Neural progenitor cell (in vitro differentiated cells): Measurements from ENCODE around the gene MYORG. TPM values are rescaled to one million over a fixed set of nuclear protein-coding genes. Genes with fewer than 3 reads are reported as not detected.

ENCODE experiments used
- DNase-seq: peaks from one replicate; pipeline ENCODE4 v3.0.0-alpha.2; 2016; ENCODE audit warnings: low spot score
- H2AFZ ChIP-seq: fragments of 200-600 bp; sonication (generic); replicated peaks from 2 replicates; pipeline ENCODE4 v1.6.1; 2016; ENCODE audit warnings: antibody characterized with exemption
- H3F3A ChIP-seq: fragments of 200-600 bp; sonication (generic); 2 replicates; pipeline ENCODE4 v1.6.1; 2016; ENCODE audit warnings: antibody characterized with exemption, low read depth
- H3K27ac ChIP-seq: fragments of 200-600 bp; sonication (generic); 2 replicates; pipeline ENCODE4 v1.5.1; 2016; ENCODE audit warnings: mild to moderate bottlenecking
- H3K27me3 ChIP-seq: fragments of 200-600 bp; sonication (generic); 2 replicates; pipeline ENCODE4 v1.6.1; 2016; ENCODE audit warnings: mild to moderate bottlenecking, moderate library complexity
- H3K36me3 ChIP-seq: fragments of 200-600 bp; sonication (generic); 2 replicates; pipeline ENCODE4 v1.5.1; 2016
- H3K4me1 ChIP-seq: fragments of 200-600 bp; sonication (generic); 2 replicates; pipeline ENCODE4 v1.6.1; 2016; ENCODE audit warnings: mixed run types
- H3K4me2 ChIP-seq: fragments of 200-600 bp; sonication (generic); 2 replicates; pipeline ENCODE4 v1.6.1; 2016
- H3K4me3 ChIP-seq: fragments of 200-600 bp; sonication (generic); 2 replicates; pipeline ENCODE4 v1.5.1; 2016
- H3K79me2 ChIP-seq: fragments of 200-600 bp; sonication (generic); 2 replicates; pipeline ENCODE4 v1.6.1; 2016; ENCODE audit warnings: low read depth
- H3K9ac ChIP-seq: fragments of 200-600 bp; sonication (generic); 2 replicates; pipeline ENCODE4 v1.6.1; 2016
- H3K9me3 ChIP-seq: fragments of 200-600 bp; sonication (generic); 2 replicates; pipeline ENCODE4 v1.5.1; 2016; ENCODE audit warnings: low read depth
- H4K20me1 ChIP-seq: fragments of 200-600 bp; sonication (generic); 2 replicates; pipeline ENCODE4 v1.6.1; 2016; ENCODE audit warnings: low read depth
- H3K27ac Mint-ChIP-seq: 3 replicates; pipeline ENCODE4 v1.8.0; 2021; ENCODE audit warnings: mixed read lengths
- H3K27me3 Mint-ChIP-seq: 2 replicates; pipeline ENCODE4 v1.8.0; 2022; ENCODE audit warnings: low read depth, mild to moderate bottlenecking, inconsistent platforms, moderate library complexity, mixed read lengths; ENCODE audit not compliant: insufficient read depth
- H3K36me3 Mint-ChIP-seq: 3 replicates; pipeline ENCODE4 v1.8.0; 2021; ENCODE audit warnings: mixed read lengths
- H3K4me1 Mint-ChIP-seq: 3 replicates; pipeline ENCODE4 v1.8.0; 2021; ENCODE audit warnings: mixed read lengths
- H3K4me3 Mint-ChIP-seq: 3 replicates; pipeline ENCODE4 v1.8.0; 2021; ENCODE audit warnings: mild to moderate bottlenecking, moderate library complexity, mixed read lengths
- H3K9me3 Mint-ChIP-seq: 3 replicates; pipeline ENCODE4 v1.8.0; 2020; ENCODE audit warnings: mixed read lengths
- CTCF ChIP-seq: fragments of 200-600 bp; sonication (generic); IDR thresholded peaks from 2 replicates; pipeline ENCODE4 v1.5.1; 2017; ENCODE audit warnings: antibody characterized with exemption, mild to moderate bottlenecking
- EZH2 ChIP-seq: fragments of 200-600 bp; sonication (generic); IDR thresholded peaks from 2 replicates; pipeline ENCODE4 v1.6.1; 2017; ENCODE audit warnings: antibody characterized with exemption, mild to moderate bottlenecking, moderate library complexity
- EZH2phosphoT487 ChIP-seq: fragments of 200-600 bp; sonication (generic); IDR thresholded peaks from 2 replicates; pipeline ENCODE4 v1.6.1; 2017; ENCODE audit warnings: antibody characterized with exemption
- small RNA-seq: library from RNA; depleted of rRNA; stranded (forward); fragments of <200 nt; gene quantifications from one replicate; pipeline ENCODE3, GENCODE V24; 2015
- total RNA-seq: library from RNA; depleted of rRNA; stranded (reverse); fragments of >200 nt; gene quantifications from 2 replicates; pipeline ENCODE4 v1.2.3, GENCODE V29; 2015; ENCODE audit warnings: low replicate concordance

The MYORG gene
- total RNA-seq, 1 donor from 2014 or later: 0.04 TPM

- H3K4me1 Mint-ChIP-seq: no peaks in the 10 kb centered on the region
- Histone ChIP-seq H3K9ac (no peak overlapping the region), H3F3A (no peaks in the 10 kb centered on the region), H3K27me3 (no peaks in the 10 kb centered on the region), H2AFZ (no peak overlapping the region), H3K9me3 (no peaks in the 10 kb centered on the region), H4K20me1 (no peaks in the 10 kb centered on the region), H3K27ac (no peak overlapping the region), H3K4me2 (no peak overlapping the region), H3K4me1 (no peaks in the 10 kb centered on the region), H3K36me3 (no peaks in the 10 kb centered on the region), H3K79me2 (peaks cover 1% of the 10 kb centered on the region), H3K4me3 (no peak overlapping the region)
- H3K36me3 Mint-ChIP-seq: peaks cover 5% of the 10 kb centered on the region
- no peak for DNase-seq
- H3K27me3 Mint-ChIP-seq: no peaks in the 10 kb centered on the region
- H3K4me3 Mint-ChIP-seq: no peak overlapping the region
- TF ChIP-seq EZH2phosphoT487 (no peak), CTCF (no peak), EZH2 (no peak)
- H3K27ac Mint-ChIP-seq: no peak overlapping the region
- no peaks in the 10 kb centered on the region for H3K9me3 Mint-ChIP-seq
These were observed 58.4 kb downstream of the MYORG start for GRCh38 chr9:34318163-34318790.

- peaks cover 1% of the 10 kb centered on the region for H3K4me1 ChIP-seq
- Mint-ChIP-seq H3K27ac (no peak overlapping the region), H3K4me1 (no peaks in the 10 kb centered on the region), H3K27me3 (no peaks in the 10 kb centered on the region), H3K4me3 (no peak overlapping the region), H3K9me3 (no peaks in the 10 kb centered on the region), H3K36me3 (peaks cover 5% of the 10 kb centered on the region)
- H3F3A ChIP-seq: no peaks in the 10 kb centered on the region
- H3K27ac ChIP-seq: no peak overlapping the region
- H3K4me2 ChIP-seq: no peak overlapping the region
- no peak for DNase-seq
- H2AFZ ChIP-seq: no peak overlapping the region
- no peaks in the 10 kb centered on the region for H3K79me2 ChIP-seq
- H3K36me3 ChIP-seq: no peaks in the 10 kb centered on the region
- H3K9ac ChIP-seq: no peak overlapping the region
- H4K20me1 ChIP-seq: no peaks in the 10 kb centered on the region
- TF ChIP-seq EZH2 (no peak), CTCF (no peak), EZH2phosphoT487 (no peak)
- no peaks in the 10 kb centered on the region for H3K9me3 ChIP-seq
- no peaks in the 10 kb centered on the region for H3K27me3 ChIP-seq
- no peak overlapping the region for H3K4me3 ChIP-seq
These were observed 59.3 kb downstream of the MYORG start for GRCh38 chr9:34317436-34317835.

Small RNA genes within 50 kb of the gene (small RNA-seq; reads per million reads assigned to genes)
- gene RF00019: not detected

Other genes with a start within 250 kb of the MYORG start
- gene UBAP1, start 197.9 kb downstream of the MYORG start, total RNA-seq: 21.7 and 24.0 TPM in 2 replicates
- gene KIF24, start 47.6 kb downstream of the MYORG start, total RNA-seq: 9.4 and 10.7 TPM in 2 replicates
- gene NUDT2, start 47.3 kb downstream of the MYORG start, total RNA-seq: 23.4 and 33.1 TPM in 2 replicates
- gene FAM219A, start 81.7 kb upstream of the MYORG start, total RNA-seq: 4.2 and 6.5 TPM in 2 replicates
- gene DNAI1, start 81.9 kb upstream of the MYORG start, total RNA-seq: 0.52 and 1.3 TPM in 2 replicates
- 4.4 and 21.3 TPM in 2 replicates for gene ENHO, start 146.1 kb upstream of the MYORG start, total RNA-seq
- gene CNTFR, start 212.8 kb upstream of the MYORG start, total RNA-seq: 8.6 and 37.2 TPM in 2 replicates
- 17.4 and 40.1 TPM in 2 replicates for gene RPP25L, start 235.2 kb upstream of the MYORG start, total RNA-seq
- 45.6 and 98.3 TPM in 2 replicates for gene DCTN3, start 243.6 kb upstream of the MYORG start, total RNA-seq